CD14-positive monocyte (primary cell): ENCODE measurements around the gene AP2A1. TPM values are rescaled to one million over a fixed set of nuclear protein-coding genes. Genes with fewer than 3 reads are reported as not detected.

Experiments
- DNase-seq, 3 donors: peaks; one replicate each; pipeline ENCODE4 v3.0.0-alpha.2; 2011 to 2022
- H2AFZ ChIP-seq: 2 replicates; pipeline ENCODE4 v1.6.0; 2012; ENCODE audit warnings: mild to moderate bottlenecking, low read depth, low read length, inconsistent platforms; ENCODE audit not compliant: insufficient read depth, poor library complexity, severe bottlenecking
- H3K27ac ChIP-seq, 2 donors: 1 replicate in 1 of 2; 2 replicates in 1 of 2; pipeline ENCODE4 v1.5.1; 2012 to 2013; ENCODE audit warnings: low read length in 2 of 2, control low read depth in 1 of 2, inconsistent platforms in 1 of 2, low read depth in 1 of 2, mild to moderate bottlenecking in 1 of 2
- H3K27me3 ChIP-seq, 2 donors: one replicate each; pipeline versions ENCODE4 v1.6.0 to v1.6.1; 2011 to 2013; ENCODE audit warnings: low read length in 2 of 2; ENCODE audit not compliant: control insufficient read depth in 2 of 2, insufficient read depth in 2 of 2
- H3K36me3 ChIP-seq, 2 donors: replicated peaks in 1 of 2; 1 replicate in 1 of 2; 2 replicates in 1 of 2; pipeline versions ENCODE4 v1.5.1 to v1.6.1; 2012 to 2013; ENCODE audit warnings: low read length in 2 of 2, control low read depth in 1 of 2, inconsistent platforms in 1 of 2, mild to moderate bottlenecking in 1 of 2; ENCODE audit not compliant: insufficient read depth in 2 of 2, control insufficient read depth in 1 of 2
- H3K4me1 ChIP-seq, 2 donors: 1 replicate in 1 of 2; 2 replicates in 1 of 2; pipeline versions ENCODE4 v1.5.1 to v1.6.1; 2012 to 2013; ENCODE audit warnings: low read length in 2 of 2, control low read depth in 1 of 2, inconsistent platforms in 1 of 2, mild to moderate bottlenecking in 1 of 2, moderate library complexity in 1 of 2; ENCODE audit not compliant: insufficient read depth in 2 of 2, control insufficient read depth in 1 of 2
- H3K4me2 ChIP-seq: replicated peaks from 2 replicates; pipeline ENCODE3; 2012; ENCODE audit warnings: low read length, moderate library complexity, mild to moderate bottlenecking; ENCODE audit not compliant: poor library complexity, severe bottlenecking; ENCODE audit errors: extremely low read depth
- H3K4me3 ChIP-seq, 3 experiments: fragments of 200-600 bp in 1 of 3; sonication (generic) in 1 of 3; replicated peaks in 1 of 3; 1 replicate in 2 of 3; 2 replicates in 1 of 3; pipeline ENCODE4 v1.5.1; 2011 to 2013; ENCODE audit warnings: low read length in 3 of 3, mild to moderate bottlenecking in 3 of 3, control low read depth in 2 of 3, low read depth in 2 of 3, inconsistent platforms in 1 of 3, moderate library complexity in 1 of 3
- H3K79me2 ChIP-seq: 2 replicates; pipeline ENCODE4 v1.6.0; 2012; ENCODE audit warnings: mild to moderate bottlenecking, control low read depth, inconsistent platforms, low read length, moderate library complexity; ENCODE audit not compliant: insufficient read depth
- H3K9ac ChIP-seq: 2 replicates; pipeline ENCODE4 v1.6.0; 2017; ENCODE audit warnings: low read length, mild to moderate bottlenecking; ENCODE audit not compliant: insufficient read depth, poor library complexity, severe bottlenecking
- H3K9me3 ChIP-seq, 2 donors: replicated peaks in 1 of 2; 1 replicate in 1 of 2; 2 replicates in 1 of 2; pipeline versions ENCODE4 v1.5.1 to v1.6.1; 2012 to 2013; ENCODE audit warnings: low read length in 2 of 2, control low read depth in 1 of 2; ENCODE audit not compliant: control insufficient read depth in 1 of 2, insufficient read depth in 1 of 2
- H4K20me1 ChIP-seq: 2 replicates; pipeline ENCODE4 v1.6.0; 2012; ENCODE audit warnings: mild to moderate bottlenecking, low read length, control low read depth, moderate library complexity; ENCODE audit not compliant: insufficient read depth
- H3K27ac Mint-ChIP-seq, 7 donors: one replicate each; pipeline ENCODE4 v1.8.0; 2020; ENCODE audit warnings: mild to moderate bottlenecking in 7 of 7, mixed read lengths in 7 of 7, moderate library complexity in 6 of 7, inconsistent platforms in 2 of 7
- H3K27me3 Mint-ChIP-seq, 3 donors: one replicate each; pipeline ENCODE4 v1.8.0; 2021 to 2022; ENCODE audit warnings: low read depth in 3 of 3, mild to moderate bottlenecking in 3 of 3, mixed read lengths in 3 of 3, moderate library complexity in 3 of 3, inconsistent platforms in 1 of 3
- H3K36me3 Mint-ChIP-seq, 2 donors: one replicate each; pipeline ENCODE4 v1.8.0; 2020; ENCODE audit warnings: mixed read lengths in 2 of 2, inconsistent platforms in 1 of 2, mild to moderate bottlenecking in 1 of 2
- H3K4me1 Mint-ChIP-seq: one replicate; pipeline ENCODE4 v1.8.0; 2020; ENCODE audit warnings: mild to moderate bottlenecking, mixed read lengths
- H3K4me3 Mint-ChIP-seq, 2 donors: one replicate each; pipeline ENCODE4 v1.8.0; 2020; ENCODE audit warnings: mild to moderate bottlenecking in 2 of 2, mixed read lengths in 2 of 2, moderate library complexity in 1 of 2
- H3K9me3 Mint-ChIP-seq, 7 donors: one replicate each; pipeline ENCODE4 v1.8.0; 2020 to 2022; ENCODE audit warnings: mixed read lengths in 7 of 7, mild to moderate bottlenecking in 6 of 7, moderate library complexity in 6 of 7, inconsistent platforms in 2 of 7
- CTCF ChIP-seq: fragments of 200-600 bp; IDR thresholded peaks from one replicate; pipeline ENCODE4 v1.8.0; 2022; ENCODE audit warnings: antibody characterized with exemption, mild to moderate bottlenecking
- WGBS: methylation state at CpG from one replicate; pipeline ENCODE4 v1.1.5; 2013; ENCODE audit warnings: missing lambda C conversion rate; ENCODE audit not compliant: insufficient coverage; 5-methylcytosine and 5-hydroxymethylcytosine counted together
- intact Hi-C, 2 donors: fragments of 100-400 bp; cut with micrococcal nuclease; formaldehyde crosslinking; loops; one replicate each; pipeline versions ENCODE4 v1.15.0 to v1.15.1; 2023
- polyA plus RNA-seq, 3 donors: library from polyadenylated mRNA; depleted of rRNA in 1 of 3; unstranded in 2 of 3; stranded (reverse) in 1 of 3; fragments of 300-500 nt in 2 of 3; fragments of >200 nt in 1 of 3; fragmentation: Illumina TruSeq in 2 of 3; gene quantifications; 1 replicate in 2 of 3; 2 replicates in 1 of 3; pipeline ENCODE4 v1.2.3, GENCODE V29; 2012 to 2021

The AP2A1 gene
- polyA plus RNA-seq, 3 donors = 12.1 to 117 (median 15.1) TPM

GRCh38 chr19:49809160-49809940, 42.5 kb downstream of the AP2A1 start:
- H2AFZ ChIP-seq = peak overlapping the region; percentile 95
- H3K9me3 ChIP-seq = no peaks in the 10 kb centered on the region
- intact Hi-C loops = loop anchor here (2.0 to 5.0 kb wide), 2 partner anchors 42 to 43 kb away; partner anchors contain the start of gene AP2A1 (in 2 of the 2)
- DNase-seq = peak; percentile 34 to 56 (median 39)
- 9% methylated on average over 49 of the region's 50 CpGs for WGBS
- peaks cover 42% of the 10 kb centered on the region for H3K4me1 Mint-ChIP-seq
- no peaks in the 10 kb centered on the region for H3K27me3 ChIP-seq
- H3K4me3 ChIP-seq = peak overlapping the region; percentile 66 to 93 (median 83)
- H3K9ac ChIP-seq = peak overlapping the region; percentile 75
- H3K36me3 Mint-ChIP-seq = peaks cover 17 to 23% of the 10 kb centered on the region in 2 donors
- peak overlapping the region; percentile 11 to 60 for H3K27ac ChIP-seq
- TF ChIP-seq CTCF = no peak
- no peaks in the 10 kb centered on the region for H3K79me2 ChIP-seq
- H3K4me3 Mint-ChIP-seq = peak overlapping the region; percentile 89 to 94
- H3K27me3 Mint-ChIP-seq = peaks cover 0 to 4% (median 0%) of the 10 kb centered on the region in 3 donors
- no peaks in the 10 kb centered on the region for H3K9me3 Mint-ChIP-seq
- peaks cover 19 to 26% of the 10 kb centered on the region in 2 donors for H3K36me3 ChIP-seq
- peak overlapping the region; percentile 96 for H3K4me2 ChIP-seq
- H3K4me1 ChIP-seq = peaks cover 37 to 52% of the 10 kb centered on the region in 2 donors
- H4K20me1 ChIP-seq = peaks cover 27% of the 10 kb centered on the region
- H3K27ac Mint-ChIP-seq = peak overlapping the region; percentile 63 to 93 (median 89)

GRCh38 chr19:49809941-49810389, 43.2 kb downstream of the AP2A1 start:
- Histone ChIP-seq H2AFZ (peak overlapping the region; percentile 95), H3K27me3 (no peaks in the 10 kb centered on the region), H3K9ac (peak overlapping the region; percentile 75), H3K4me3 (peak overlapping the region in 1 of 3 experiments; percentile 93), H3K36me3 (peaks cover 13 to 20% of the 10 kb centered on the region in 2 donors), H3K4me1 (peaks cover 37 to 52% of the 10 kb centered on the region in 2 donors), H4K20me1 (peaks cover 20% of the 10 kb centered on the region), H3K27ac (peak overlapping the region; percentile 11 to 60), H3K4me2 (peak overlapping the region; percentile 96), H3K79me2 (no peaks in the 10 kb centered on the region), H3K9me3 (no peaks in the 10 kb centered on the region)
- H3K9me3 Mint-ChIP-seq = no peaks in the 10 kb centered on the region
- DNase-seq = no peak
- H3K4me3 Mint-ChIP-seq = peak overlapping the region; percentile 89 to 94
- peaks cover 42% of the 10 kb centered on the region for H3K4me1 Mint-ChIP-seq
- no peak for TF ChIP-seq CTCF
- H3K27me3 Mint-ChIP-seq = peaks cover 0 to 4% (median 0%) of the 10 kb centered on the region in 3 donors
- intact Hi-C loops = loop anchor here (2.0 to 5.0 kb wide), 3 partner anchors 43 to 57 kb away; partner anchors contain the start of genes AP2A1 (in 2 of the 2) and PNKP (in 1 of the 2)
- H3K27ac Mint-ChIP-seq = peak overlapping the region in 5 of 7 donors; percentile 31 to 90 (median 79)
- peaks cover 12 to 18% of the 10 kb centered on the region in 2 donors for H3K36me3 Mint-ChIP-seq
- 100% methylated on average over 1 of the region's 5 CpGs for WGBS
